H1 (cell line): ENCODE measurements around the gene VPS35L. TPM values are rescaled to one million over a fixed set of nuclear protein-coding genes. Genes with fewer than 3 reads are reported as not detected.

Experiments used
- CTCF ChIA-PET: fragments of 300-600 bp; sonication (Branson Sonifier 250); formaldehyde crosslinking; loops from one replicate; lab custom pipeline; 2021; ENCODE audit not compliant: partially characterized antibody; lab: Charles Lee
- POLR2A ChIA-PET: fragments of 300-600 bp; sonication (Branson Sonifier 250); formaldehyde crosslinking; loops from one replicate; lab custom pipeline; 2021; ENCODE audit warnings: inconsistent platforms; ENCODE audit not compliant: partially characterized antibody; lab: Charles Lee
- DNase-seq, 2 experiments: peaks; one replicate each; pipeline versions ENCODE4 v3.0.0 to v3.0.0-alpha.2; 2010 to 2022; ENCODE audit warnings: low spot score in 2 of 2, low read depth in 1 of 2, mixed read lengths in 1 of 2
- FAIRE-seq: peaks from 2 replicates; lab custom pipeline; 2011; peaks lifted over from hg19 to GRCh38; lab: Jason Lieb, UNC
- H2AFZ ChIP-seq: 2 replicates; pipeline ENCODE4 v1.8.1; 2012; ENCODE audit warnings: low read length, inconsistent platforms
- H2AK5ac ChIP-seq: 2 replicates; pipeline ENCODE4 v1.6.1; 2013; ENCODE audit warnings: low read depth, low read length
- H2BK120ac ChIP-seq: replicated peaks from 2 replicates; pipeline ENCODE3; 2013; ENCODE audit warnings: low read depth, low read length, inconsistent platforms
- H2BK12ac ChIP-seq: 2 replicates; pipeline ENCODE4 v1.6.1; 2013; ENCODE audit warnings: low read depth, low read length
- H2BK15ac ChIP-seq: 2 replicates; pipeline ENCODE4 v1.6.1; 2013; ENCODE audit warnings: low read length
- H2BK20ac ChIP-seq: 2 replicates; pipeline ENCODE4 v1.6.1; 2013; ENCODE audit warnings: low read length
- H2BK5ac ChIP-seq: 2 replicates; pipeline ENCODE4 v1.6.1; 2013; ENCODE audit warnings: low read depth, low read length
- H3K14ac ChIP-seq: 2 replicates; pipeline ENCODE4 v1.6.1; 2013; ENCODE audit warnings: inconsistent platforms; ENCODE audit not compliant: insufficient read length
- H3K18ac ChIP-seq: 2 replicates; pipeline ENCODE4 v1.6.1; 2013; ENCODE audit warnings: low read length; ENCODE audit errors: extremely low read depth
- H3K23ac ChIP-seq: 2 replicates; pipeline ENCODE4 v1.6.1; 2013; ENCODE audit warnings: inconsistent platforms; ENCODE audit not compliant: insufficient read length
- H3K23me2 ChIP-seq: 2 replicates; pipeline ENCODE4 v1.6.1; 2013; ENCODE audit warnings: low read depth, low read length
- H3K27ac ChIP-seq: 2 replicates; pipeline ENCODE4 v1.6.1; 2011; ENCODE audit warnings: low read depth, low read length, inconsistent platforms
- H3K27me3 ChIP-seq, 4 experiments: replicated peaks in 1 of 4; 1 replicate in 1 of 4; 2 replicates in 3 of 4; pipeline versions ENCODE4 v1.6.1 to v1.8.1; 2011 to 2013; ENCODE audit warnings: low read length in 3 of 4, mild to moderate bottlenecking in 3 of 4, inconsistent platforms in 2 of 4, mixed read lengths in 2 of 4, moderate library complexity in 1 of 4; ENCODE audit not compliant: control insufficient read depth in 3 of 4, insufficient read depth in 3 of 4; ENCODE audit errors: extremely low read depth in 1 of 4
- H3K36me3 ChIP-seq, 4 experiments: 2 replicates each; pipeline versions ENCODE4 v1.6.1 to v1.8.1; 2011 to 2013; ENCODE audit warnings: mild to moderate bottlenecking in 4 of 4, low read length in 3 of 4, moderate library complexity in 2 of 4, control low read depth in 1 of 4, inconsistent platforms in 1 of 4; ENCODE audit not compliant: insufficient read depth in 4 of 4, control insufficient read depth in 2 of 4
- H3K4ac ChIP-seq: replicated peaks from 2 replicates; pipeline ENCODE3; 2013; ENCODE audit warnings: low read length, low read depth, mixed read lengths, inconsistent platforms; ENCODE audit not compliant: insufficient read length
- H3K4me1 ChIP-seq, 4 experiments: replicated peaks in 1 of 4; 1 replicate in 1 of 4; 2 replicates in 3 of 4; pipeline versions ENCODE4 v1.6.1 to v1.8.1; 2011 to 2013; ENCODE audit warnings: low read length in 3 of 4, inconsistent platforms in 2 of 4, mixed read lengths in 1 of 4; ENCODE audit not compliant: insufficient read depth in 4 of 4, control insufficient read depth in 3 of 4
- H3K4me2 ChIP-seq, 2 experiments: 2 replicates each; pipeline versions ENCODE4 v1.6.1 to v1.8.1; 2011 to 2013; ENCODE audit warnings: low read depth in 2 of 2, low read length in 2 of 2, control low read depth in 1 of 2, inconsistent platforms in 1 of 2, mild to moderate bottlenecking in 1 of 2; ENCODE audit not compliant: insufficient read depth in 1 of 2
- H3K4me3 ChIP-seq, 4 experiments: fragments of 200-600, 300-600 bp in 1 of 4; sonication (generic), shearing (Covaris generic), sonication (Bioruptor Twin) in 1 of 4; 2 replicates each; pipeline versions ENCODE4 v1.5.1 to v1.8.1; 2011 to 2016; ENCODE audit warnings: low read length in 4 of 4, low read depth in 3 of 4, control low read depth in 2 of 4, inconsistent platforms in 2 of 4, mild to moderate bottlenecking in 2 of 4, mixed read lengths in 1 of 4, moderate library complexity in 1 of 4; ENCODE audit not compliant: insufficient read depth in 2 of 4; ENCODE audit errors: extremely low read depth in 1 of 4
- H3K56ac ChIP-seq: replicated peaks from 2 replicates; pipeline ENCODE3; 2013; ENCODE audit warnings: low read depth, mild to moderate bottlenecking, mixed read lengths, low read length, inconsistent platforms; ENCODE audit not compliant: insufficient read length
- H3K79me1 ChIP-seq: 2 replicates; pipeline ENCODE4 v1.6.1; 2013; ENCODE audit warnings: low read depth, low read length, control low read depth
- H3K79me2 ChIP-seq, 2 experiments: 2 replicates each; pipeline versions ENCODE4 v1.6.1 to v1.8.1; 2012 to 2013; ENCODE audit warnings: low read length in 2 of 2, mild to moderate bottlenecking in 2 of 2, inconsistent platforms in 1 of 2; ENCODE audit not compliant: insufficient read depth in 2 of 2, control insufficient read depth in 1 of 2
- H3K9ac ChIP-seq, 4 experiments: replicated peaks in 1 of 4; 1 replicate in 1 of 4; 2 replicates in 3 of 4; pipeline versions ENCODE4 v1.6.1 to v1.8.1; 2011 to 2013; ENCODE audit warnings: low read depth in 3 of 4, low read length in 3 of 4, control low read depth in 2 of 4, mild to moderate bottlenecking in 2 of 4, moderate library complexity in 2 of 4, inconsistent platforms in 1 of 4; ENCODE audit errors: extremely low read depth in 1 of 4
- H3K9me3 ChIP-seq, 2 experiments: 2 replicates each; pipeline versions ENCODE4 v1.6.1 to v1.8.1; 2012 to 2013; ENCODE audit warnings: mild to moderate bottlenecking in 2 of 2, moderate library complexity in 2 of 2, control low read depth in 1 of 2, inconsistent platforms in 1 of 2, low read depth in 1 of 2, low read length in 1 of 2, mixed read lengths in 1 of 2; ENCODE audit not compliant: insufficient read depth in 2 of 2
- H4K20me1 ChIP-seq, 2 experiments: replicated peaks in 1 of 2; 2 replicates each; pipeline versions ENCODE3 to v1.8.1; 2011 to 2013; ENCODE audit warnings: inconsistent platforms in 2 of 2, low read length in 2 of 2, mild to moderate bottlenecking in 1 of 2; ENCODE audit not compliant: insufficient read depth in 2 of 2, control insufficient read depth in 1 of 2
- H4K5ac ChIP-seq: 2 replicates; pipeline ENCODE4 v1.6.1; 2013; ENCODE audit warnings: low read length, low read depth, mixed read lengths, inconsistent platforms; ENCODE audit not compliant: insufficient read length
- H4K8ac ChIP-seq: 2 replicates; pipeline ENCODE4 v1.8.0; 2013; ENCODE audit warnings: mild to moderate bottlenecking, moderate library complexity, low read length, inconsistent platforms; ENCODE audit not compliant: insufficient read depth; ENCODE audit errors: extremely low read depth
- H4K91ac ChIP-seq: replicated peaks from 2 replicates; pipeline ENCODE3; 2013; ENCODE audit warnings: low read length, mixed read lengths, inconsistent platforms; ENCODE audit not compliant: insufficient read length
- ASH2L ChIP-seq: fragments of 200-600, 300-600 bp; sonication (generic); IDR thresholded peaks from one replicate; pipeline ENCODE4 v1.7.1; 2017; ENCODE audit warnings: low read length
- CBX8 ChIP-seq: fragments of 300-800, 300-1000 bp; sonication (generic); IDR thresholded peaks from 2 replicates; pipeline ENCODE4 v1.7.1; 2016; ENCODE audit warnings: low read depth, low read length, borderline replicate concordance
- NRF1 ChIP-seq: IDR thresholded peaks from 2 replicates; pipeline ENCODE4 v1.6.1; 2011; ENCODE audit warnings: mild to moderate bottlenecking, low read depth, low read length, improper control_type of control experiment
- RXRA ChIP-seq: IDR thresholded peaks from 2 replicates; pipeline ENCODE4 v1.6.1; 2011; ENCODE audit warnings: low read depth, mild to moderate bottlenecking, low read length, moderate library complexity; ENCODE audit not compliant: insufficient read depth
- YY1 ChIP-seq: IDR thresholded peaks from 2 replicates; pipeline ENCODE4 v1.6.1; 2011; ENCODE audit warnings: low read depth, mild to moderate bottlenecking, low read length
- WGBS, 2 experiments: shearing (Covaris generic) in 1 of 2; methylation state at CpG; one replicate each; pipeline versions ENCODE4 v1.1.6 to v1.1.7; 2013 to 2015; ENCODE audit warnings: low lambda C conversion rate in 2 of 2, mixed read lengths in 2 of 2, inconsistent platforms in 1 of 2, low coverage in 1 of 2, missing lambda C conversion rate in 1 of 2; ENCODE audit not compliant: insufficient replicate concordance in 2 of 2, insufficient coverage in 1 of 2, insufficient read length in 1 of 2; ENCODE audit errors: extremely low coverage in 1 of 2, missing lambda C conversion rate in 1 of 2; 5-methylcytosine and 5-hydroxymethylcytosine counted together
- polyA plus RNA-seq, 7 experiments: library from polyadenylated mRNA; depleted of rRNA in 3 of 7; stranded (reverse) in 5 of 7; unstranded in 2 of 7; fragments of >200 nt in 5 of 7; fragments of 200-250 nt in 2 of 7; gene quantifications; 1 replicate in 5 of 7; 2 replicates in 1 of 7; 4 replicates in 1 of 7; pipeline versions ENCODE4 v1.2.1 to v1.2.3, GENCODE V29; 2011 to 2013; ENCODE audit warnings: missing spikeins in 2 of 7, mixed read lengths in 2 of 7
- total RNA-seq: library from RNA; stranded (reverse); fragmentation: NEBNext Ultra II Directional; extraction: Animal tissue kit (Norgen Biotek cat#: 25700); gene quantifications from 2 replicates; pipeline ENCODE4 v1.2.1, GENCODE V29; 2021

Gene VPS35L
- total and polyA plus RNA-seq, 2 of the 8 experiments (the other 6 are each of a cell fraction or from before 2014, with no cell fraction given), result 31.5 to 57.1 TPM

DNA sequence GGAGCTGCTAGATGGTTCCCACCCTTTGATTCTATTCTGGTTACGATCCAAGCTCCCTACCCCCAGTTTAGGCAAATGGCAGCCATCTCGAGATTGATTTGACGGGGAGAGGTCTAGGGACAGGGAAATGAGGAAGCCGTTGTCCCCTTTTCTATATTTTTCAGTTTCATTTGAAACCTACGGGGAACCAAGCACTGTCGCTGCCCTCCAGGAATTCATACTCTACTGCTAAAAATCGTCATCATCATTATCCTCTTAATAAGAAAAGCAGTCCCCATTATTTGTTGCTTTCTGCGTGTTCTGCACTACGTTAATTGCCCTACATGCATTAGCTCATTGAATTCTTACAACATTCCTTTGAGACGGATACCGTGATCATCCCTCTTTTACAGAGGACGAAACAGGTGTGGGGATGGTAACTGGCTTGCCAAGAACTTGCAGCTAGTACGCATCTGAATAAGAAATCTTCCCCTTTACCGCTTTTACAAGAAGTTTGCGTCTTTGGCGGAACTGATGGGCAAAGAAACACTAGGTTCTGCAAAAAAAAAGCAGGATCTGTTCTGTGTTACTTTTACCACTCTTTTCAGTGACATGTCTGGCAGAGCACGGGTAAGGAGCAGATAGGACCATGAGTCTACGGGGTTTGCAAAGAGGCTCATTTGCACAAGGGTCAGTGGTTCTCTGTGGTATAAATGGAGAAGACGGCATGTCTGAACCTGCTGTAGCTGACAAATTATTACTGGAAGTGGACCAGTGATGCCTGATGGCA, 30.7 kb upstream of the VPS35L start:
- H3K4me3 ChIP-seq, result peak overlapping the region; percentile 84 to 92 (median 88)
- H2BK12ac ChIP-seq, result no peak overlapping the region
- H2BK120ac ChIP-seq, result no peak overlapping the region
- H3K9ac ChIP-seq, result peak overlapping the region in 3 of 4 experiments; percentile 43 to 69 (median 59); a peak in 6 of 7 replicates
- peaks cover 3 to 42% of the 10 kb centered on the region in 2 experiments; a peak in 3 of 4 replicates for H3K79me2 ChIP-seq
- H2BK20ac ChIP-seq, result no peak overlapping the region
- H3K79me1 ChIP-seq, result peaks cover 5% of the 10 kb centered on the region; the same call in 1 of the 2 replicates
- peaks cover 5 to 17% (median 11%) of the 10 kb centered on the region in 4 experiments; a peak in 6 of 7 replicates for H3K4me1 ChIP-seq
- no peak overlapping the region for H4K5ac ChIP-seq
- H3K18ac ChIP-seq, result no peak overlapping the region
- H2BK5ac ChIP-seq, result no peak overlapping the region; the same call in 1 of the 2 replicates
- H3K14ac ChIP-seq, result no peak overlapping the region
- H2AFZ ChIP-seq, result peak overlapping the region; percentile 11; the same call in 1 of the 2 replicates
- ChIA-PET POLR2A (interaction anchor here (0.9 to 3.5 kb wide), 7 partner anchors 9 to 457 kb away, joined by 3 to 31 read pairs (median 3); partner anchors contain the start of genes COQ7 and VPS35L), CTCF (interaction anchor here (0.9 to 1.9 kb wide), 4 partner anchors 22 to 48 kb away, joined by 3 to 6 read pairs (median 5); partner anchors contain the start of gene VPS35L)
- H2AK5ac ChIP-seq, result no peak overlapping the region
- no peaks in the 10 kb centered on the region for H4K20me1 ChIP-seq
- H3K27me3 ChIP-seq, result no peaks in the 10 kb centered on the region
- WGBS, 2 experiments, result 10% methylated on average over 19 of the region's 19 CpGs; no CpG with 5 or more reads in 1 of the 2 experiments
- H4K8ac ChIP-seq, result no peak overlapping the region
- no peak overlapping the region for H3K23ac ChIP-seq
- H3K9me3 ChIP-seq, result no peaks in the 10 kb centered on the region
- H3K36me3 ChIP-seq, result peaks cover 0 to 17% (median 11%) of the 10 kb centered on the region in 4 experiments; a peak in 4 of 8 replicates
- no peak overlapping the region for H4K91ac ChIP-seq
- no peak overlapping the region for H3K56ac ChIP-seq
- H3K4me2 ChIP-seq, result peak overlapping the region; percentile 89 to 99
- TF ChIP-seq NRF1, result no peak
- TF ChIP-seq CBX8, result no peak
- peak; percentile 5 for TF ChIP-seq ASH2L
- TF ChIP-seq RXRA, result no peak
- TF ChIP-seq YY1, result 0 out of 2 replicates have a peak, but pooled peaks have one; percentile 32
- no peak overlapping the region for H2BK15ac ChIP-seq
- H3K23me2 ChIP-seq, result peaks cover 8% of the 10 kb centered on the region
- H3K27ac ChIP-seq, result 0 out of 2 replicates have a peak overlapping the region, but pooled peaks have one; percentile 9
- FAIRE-seq (no peak), DNase-seq (no peak)
- no peak overlapping the region for H3K4ac ChIP-seq
